Suprapubic skin (tissue), 3 donors: ENCODE measurements around the gene KSR2.

Source experiments
- EP300 ChIP-seq: sonication (generic); formaldehyde crosslinking; IDR thresholded peaks from one replicate; pipeline ENCODE4 v1.6.1; 2017; ENCODE audit warnings: antibody characterized with exemption
- POLR2A ChIP-seq, 2 donors: fragments of 450-650 bp; IDR thresholded peaks; one replicate each; pipeline ENCODE4 v1.6.1; 2017; ENCODE audit warnings: antibody characterized with exemption in 2 of 2, mild to moderate bottlenecking in 2 of 2, moderate library complexity in 2 of 2
- TF ChIP-seq, protein P1 (sequence below), 2 donors: fragments of 200-600 bp in 1 of 2; fragments of 450-650 bp in 1 of 2; sonication (generic) in 1 of 2; IDR thresholded peaks; one replicate each; pipeline ENCODE4 v1.5.1; 2016 to 2019; ENCODE audit warnings: antibody characterized with exemption in 2 of 2, mild to moderate bottlenecking in 1 of 2, moderate library complexity in 1 of 2

DNA sequence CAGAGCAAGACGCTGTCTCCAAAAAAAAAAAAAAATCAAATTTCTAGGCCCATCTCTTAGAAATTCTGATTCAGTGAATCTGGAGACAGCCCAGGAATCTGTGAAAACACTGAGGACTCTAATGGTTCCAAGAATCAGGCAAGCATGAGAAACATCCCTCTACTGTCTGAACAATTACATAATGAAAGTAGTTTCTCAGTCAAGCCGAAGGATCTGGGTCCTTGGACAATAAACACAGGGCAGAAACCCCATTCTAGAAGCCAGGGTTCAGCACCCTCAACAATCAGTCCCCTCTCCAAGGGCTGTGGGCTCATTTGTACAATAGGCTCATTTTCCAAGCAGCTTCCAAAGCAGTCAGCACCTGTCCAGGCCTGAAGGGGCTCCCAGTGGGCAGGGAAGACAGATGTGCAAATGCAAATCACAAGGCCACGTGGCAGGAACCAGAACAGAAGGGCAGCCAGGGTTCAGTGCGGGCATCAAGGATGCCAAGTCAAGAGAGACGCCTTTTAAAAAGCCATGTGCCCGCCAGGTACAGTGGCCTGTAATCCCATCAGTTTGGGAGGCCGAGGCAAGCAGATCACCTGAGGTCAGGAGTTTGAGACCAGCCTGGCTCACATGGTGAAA is 96.1 kb downstream of the KSR2 start:
- TF ChIP-seq EP300, result no peak
- TF ChIP-seq POLR2A (IDR thresholded peaks at IDR 0.05), result no peak
- TF ChIP-seq, protein P1, sequence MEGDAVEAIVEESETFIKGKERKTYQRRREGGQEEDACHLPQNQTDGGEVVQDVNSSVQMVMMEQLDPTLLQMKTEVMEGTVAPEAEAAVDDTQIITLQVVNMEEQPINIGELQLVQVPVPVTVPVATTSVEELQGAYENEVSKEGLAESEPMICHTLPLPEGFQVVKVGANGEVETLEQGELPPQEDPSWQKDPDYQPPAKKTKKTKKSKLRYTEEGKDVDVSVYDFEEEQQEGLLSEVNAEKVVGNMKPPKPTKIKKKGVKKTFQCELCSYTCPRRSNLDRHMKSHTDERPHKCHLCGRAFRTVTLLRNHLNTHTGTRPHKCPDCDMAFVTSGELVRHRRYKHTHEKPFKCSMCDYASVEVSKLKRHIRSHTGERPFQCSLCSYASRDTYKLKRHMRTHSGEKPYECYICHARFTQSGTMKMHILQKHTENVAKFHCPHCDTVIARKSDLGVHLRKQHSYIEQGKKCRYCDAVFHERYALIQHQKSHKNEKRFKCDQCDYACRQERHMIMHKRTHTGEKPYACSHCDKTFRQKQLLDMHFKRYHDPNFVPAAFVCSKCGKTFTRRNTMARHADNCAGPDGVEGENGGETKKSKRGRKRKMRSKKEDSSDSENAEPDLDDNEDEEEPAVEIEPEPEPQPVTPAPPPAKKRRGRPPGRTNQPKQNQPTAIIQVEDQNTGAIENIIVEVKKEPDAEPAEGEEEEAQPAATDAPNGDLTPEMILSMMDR (IDR thresholded peaks at IDR 0.05), result no peak
